H9 (cell line): ENCODE results near the gene CFAP61. TPM values are rescaled to one million over a fixed set of nuclear protein-coding genes. Genes with fewer than 3 reads are reported as not detected.

ENCODE experiments used
- DNase-seq: peaks from one replicate; pipeline ENCODE4 v3.0.0-alpha.2; 2017
- H2AFZ ChIP-seq: one replicate; pipeline ENCODE4 v1.6.1; 2013; ENCODE audit warnings: mild to moderate bottlenecking, low read length, control low read depth, moderate library complexity
- H2AK5ac ChIP-seq: 2 replicates; pipeline ENCODE4 v1.6.1; 2013; ENCODE audit warnings: low read length, control low read depth, mixed read lengths; ENCODE audit not compliant: insufficient read length
- H2BK120ac ChIP-seq: one replicate; pipeline ENCODE4 v1.6.1; 2013; ENCODE audit warnings: low read depth, mild to moderate bottlenecking, low read length, control low read depth, inconsistent platforms; ENCODE audit not compliant: poor library complexity, severe bottlenecking
- H2BK12ac ChIP-seq: 2 replicates; pipeline ENCODE4 v1.6.1; 2013; ENCODE audit warnings: low read length, control low read depth, mixed read lengths, low read depth; ENCODE audit not compliant: insufficient read length
- H2BK15ac ChIP-seq: 2 replicates; pipeline ENCODE4 v1.6.1; 2013; ENCODE audit warnings: low read depth, low read length, control low read depth
- H2BK20ac ChIP-seq: one replicate; pipeline ENCODE4 v1.6.1; 2013; ENCODE audit warnings: low read depth, mild to moderate bottlenecking, low read length, control low read depth, inconsistent platforms; ENCODE audit not compliant: poor library complexity, severe bottlenecking
- H2BK5ac ChIP-seq: 2 replicates; pipeline ENCODE4 v1.6.1; 2013; ENCODE audit warnings: low read length, control low read depth, mixed read lengths; ENCODE audit not compliant: insufficient read length
- H3K14ac ChIP-seq: 2 replicates; pipeline ENCODE4 v1.6.1; 2013; ENCODE audit warnings: low read length, control low read depth; ENCODE audit not compliant: insufficient read depth
- H3K18ac ChIP-seq: 2 replicates; pipeline ENCODE4 v1.6.1; 2013; ENCODE audit warnings: low read depth, mild to moderate bottlenecking, mixed read lengths, low read length, control low read depth; ENCODE audit not compliant: insufficient read length
- H3K23ac ChIP-seq: 2 replicates; pipeline ENCODE4 v1.6.1; 2013; ENCODE audit warnings: low read length, control low read depth, mixed read lengths, low read depth; ENCODE audit not compliant: insufficient read length
- H3K23me2 ChIP-seq: 2 replicates; pipeline ENCODE4 v1.6.1; 2013; ENCODE audit warnings: low read depth, mild to moderate bottlenecking, mixed read lengths, low read length, control low read depth; ENCODE audit not compliant: insufficient read length, poor library complexity, severe bottlenecking
- H3K27ac ChIP-seq: 2 replicates; pipeline ENCODE4 v1.5.1; 2013; ENCODE audit warnings: low read length, control low read depth, mixed read lengths, low read depth; ENCODE audit not compliant: insufficient read length
- H3K27me3 ChIP-seq: 2 replicates; pipeline ENCODE4 v1.6.1; 2013; ENCODE audit warnings: low read length, control low read depth, inconsistent platforms; ENCODE audit not compliant: insufficient read depth
- H3K4ac ChIP-seq: 2 replicates; pipeline ENCODE4 v1.6.1; 2013; ENCODE audit warnings: low read depth, mild to moderate bottlenecking, control low read depth, inconsistent platforms, low read length, moderate library complexity
- H3K4me1 ChIP-seq: 2 replicates; pipeline ENCODE4 v1.6.1; 2013; ENCODE audit warnings: low read length, control low read depth, inconsistent platforms; ENCODE audit not compliant: insufficient read depth
- H3K4me2 ChIP-seq: 2 replicates; pipeline ENCODE4 v1.6.1; 2013; ENCODE audit warnings: low read length, control low read depth, mixed read lengths; ENCODE audit not compliant: insufficient read length, insufficient read depth
- H3K56ac ChIP-seq: 2 replicates; pipeline ENCODE4 v1.6.1; 2013; ENCODE audit warnings: low read depth, mild to moderate bottlenecking, mixed read lengths, low read length, control low read depth; ENCODE audit not compliant: insufficient read length
- H3K79me1 ChIP-seq: 2 replicates; pipeline ENCODE4 v1.6.1; 2013; ENCODE audit warnings: low read depth, mild to moderate bottlenecking, moderate library complexity, low read length, control low read depth, inconsistent platforms; ENCODE audit not compliant: insufficient read depth, poor library complexity, severe bottlenecking
- H3K79me2 ChIP-seq: 2 replicates; pipeline ENCODE4 v1.6.1; 2013; ENCODE audit warnings: low read length, control low read depth, inconsistent platforms; ENCODE audit not compliant: insufficient read depth
- H3K9ac ChIP-seq: 2 replicates; pipeline ENCODE4 v1.6.1; 2013; ENCODE audit warnings: low read length, control low read depth, mixed read lengths; ENCODE audit not compliant: insufficient read length; ENCODE audit errors: extremely low read depth
- H3K9me3 ChIP-seq: one replicate; pipeline ENCODE4 v1.6.1; 2013; ENCODE audit warnings: low read depth, low read length, inconsistent platforms; ENCODE audit not compliant: control insufficient read depth
- H3T11ph ChIP-seq: one replicate; pipeline ENCODE4 v1.6.1; 2013; ENCODE audit warnings: mild to moderate bottlenecking, low read length, control low read depth, inconsistent platforms
- H4K20me1 ChIP-seq: one replicate; pipeline ENCODE4 v1.6.1; 2013; ENCODE audit not compliant: control insufficient read depth, insufficient read length, insufficient read depth
- H4K5ac ChIP-seq: 2 replicates; pipeline ENCODE4 v1.6.1; 2013; ENCODE audit warnings: low read depth, mild to moderate bottlenecking, mixed read lengths, low read length, control low read depth; ENCODE audit not compliant: insufficient read length
- H4K8ac ChIP-seq: replicated peaks from 2 replicates; pipeline ENCODE4 v1.6.1; 2013; ENCODE audit warnings: low read length, control low read depth, mixed read lengths, low read depth; ENCODE audit not compliant: insufficient read length
- H4K91ac ChIP-seq: 2 replicates; pipeline ENCODE4 v1.6.1; 2013; ENCODE audit warnings: low read depth, mild to moderate bottlenecking, moderate library complexity, mixed read lengths, low read length, control low read depth; ENCODE audit not compliant: insufficient read length
- H3K27ac Mint-ChIP-seq, 3 experiments: 2 replicates in 2 of 3; 3 replicates in 1 of 3; pipeline ENCODE4 v1.8.0; 2020 to 2021; ENCODE audit warnings: mixed read lengths in 3 of 3, mild to moderate bottlenecking in 1 of 3, moderate library complexity in 1 of 3
- H3K27me3 Mint-ChIP-seq: 2 replicates; pipeline ENCODE4 v1.8.0; 2021; ENCODE audit warnings: low read depth, mild to moderate bottlenecking, moderate library complexity, mixed read lengths
- H3K36me3 Mint-ChIP-seq, 3 experiments: 2 replicates in 2 of 3; 3 replicates in 1 of 3; pipeline ENCODE4 v1.8.0; 2020 to 2021; ENCODE audit warnings: low read depth in 3 of 3, mixed read lengths in 3 of 3; ENCODE audit not compliant: insufficient read depth in 1 of 3
- H3K4me1 Mint-ChIP-seq, 2 experiments: 2 replicates each; pipeline ENCODE4 v1.8.0; 2020; ENCODE audit warnings: mixed read lengths in 2 of 2
- H3K4me3 Mint-ChIP-seq, 2 experiments: 2 replicates in 1 of 2; 3 replicates in 1 of 2; pipeline ENCODE4 v1.8.0; 2020 to 2021; ENCODE audit warnings: mild to moderate bottlenecking in 2 of 2, mixed read lengths in 2 of 2, moderate library complexity in 1 of 2
- H3K9me3 Mint-ChIP-seq, 2 experiments: 2 replicates in 1 of 2; 3 replicates in 1 of 2; pipeline ENCODE4 v1.8.0; 2020; ENCODE audit warnings: mild to moderate bottlenecking in 2 of 2, mixed read lengths in 2 of 2, moderate library complexity in 1 of 2
- CTCF ChIP-seq: fragments of 200-600 bp; sonication (generic); conservative IDR thresholded peaks from 3 replicates; pipeline ENCODE4 v1.8.0; 2021; ENCODE audit warnings: antibody characterized with exemption, mild to moderate bottlenecking
- WGBS: extraction: QIAGEN DNeasy Blood & Tissue Kit; methylation state at CpG from one replicate; pipeline ENCODE4 v1.1.7; 2013; ENCODE audit warnings: missing lambda C conversion rate, low lambda C conversion rate, mixed read lengths; ENCODE audit not compliant: insufficient read length; ENCODE audit errors: extremely low coverage; 5-methylcytosine and 5-hydroxymethylcytosine counted together
- total RNA-seq: library from RNA; stranded (reverse); gene quantifications from 2 replicates; pipeline ENCODE4 v1.2.1, GENCODE V29; 2021

Gene CFAP61
- total RNA-seq, 1 experiment from 2014 or later = 0.44 TPM

- DNase-seq = no peak
- no peaks in the 10 kb centered on the region; a peak in 1 of 5 replicates for H3K9me3 Mint-ChIP-seq
- Histone ChIP-seq H3K27me3 (no peaks in the 10 kb centered on the region), H4K5ac (no peak overlapping the region), H2BK15ac (no peak overlapping the region), H3K79me1 (no peaks in the 10 kb centered on the region), H3K9ac (no peak overlapping the region), H3K9me3 (no peaks in the 10 kb centered on the region), H2BK20ac (no peak overlapping the region), H2BK5ac (no peak overlapping the region), H3K27ac (no peak overlapping the region), H2AK5ac (no peak overlapping the region), H2BK12ac (no peak overlapping the region), H4K20me1 (no peaks in the 10 kb centered on the region), H4K8ac (no peak overlapping the region), H2BK120ac (no peak overlapping the region), H3K4ac (no peak overlapping the region), H3T11ph (no peak overlapping the region), H3K23ac (no peak overlapping the region), H2AFZ (no peak overlapping the region), H3K4me1 (no peaks in the 10 kb centered on the region), H3K79me2 (no peaks in the 10 kb centered on the region), H3K56ac (no peak overlapping the region), H3K18ac (no peak overlapping the region), H3K4me2 (no peak overlapping the region), H3K23me2 (no peaks in the 10 kb centered on the region), H3K14ac (no peak overlapping the region), H4K91ac (no peak overlapping the region)
- no peaks in the 10 kb centered on the region; the same call in 1 of the 2 replicates for H3K27me3 Mint-ChIP-seq
- H3K4me1 Mint-ChIP-seq = no peaks in the 10 kb centered on the region; a peak in 1 of 4 replicates
- no peak overlapping the region for H3K27ac Mint-ChIP-seq
- no CpG with 5 or more reads among the region's 11 CpGs for WGBS
- H3K4me3 Mint-ChIP-seq = no peak overlapping the region
- H3K36me3 Mint-ChIP-seq = no peaks in the 10 kb centered on the region
- TF ChIP-seq CTCF = no peak
These were observed 44.1 kb downstream of the CFAP61 start for GRCh38 chr20:20096421-20096820.
